K562 (cell line): Measurements from ENCODE around the gene ZNF490. TPM values are rescaled to one million over a fixed set of nuclear protein-coding genes. Genes with fewer than 3 reads are reported as not detected.

Source experiments
- ATAC-seq: fragments of 200-7000 bp; cut with Tn5 transposase; 3 replicates; pipeline ENCODE4 v1.9.1; 2020; ENCODE audit warnings: moderate library complexity
- BruUV-seq: library from RNA; stranded (reverse); fragments of 400-500 nt; replicated peaks from 2 replicates; lab custom pipeline; 2021; lab: Mats Ljungman, UMichigan
- CTCF ChIA-PET: fragments of 300-600 bp; formaldehyde crosslinking; extraction: SDS; loops from one replicate; lab custom pipeline; 2021; ENCODE audit warnings: low intra/inter-chr PET ratio; lab: Yijun Ruan, JAX
- POLR2A ChIA-PET: fragments of 300-600, 350-650 bp; sonication (Branson Sonifier 250); formaldehyde crosslinking; extraction: SDS; loops from one replicate; lab custom pipeline; 2021; ENCODE audit warnings: antibody characterized with exemption, inconsistent platforms; lab: Yijun Ruan, JAX
- DNase-seq, 4 experiments: peaks; one replicate each; pipeline versions ENCODE4 v3.0.0 to v3.0.0-alpha.2; 2011 to 2018; ENCODE audit warnings: low spot score in 3 of 4, mixed read lengths in 3 of 4; ENCODE audit errors: extremely low read depth in 1 of 4
- FAIRE-seq: peaks from 2 replicates; lab custom pipeline; 2011; peaks lifted over from hg19 to GRCh38; lab: Jason Lieb, UNC
- H2AFZ ChIP-seq: 2 replicates; pipeline ENCODE4 v1.6.0; 2011; ENCODE audit warnings: low read depth, low read length, control low read depth, inconsistent platforms
- H3K27ac ChIP-seq: fragments of 200-600 bp; 3 replicates; pipeline ENCODE4 v1.8.0; 2011; ENCODE audit warnings: low read depth, mild to moderate bottlenecking, control low read depth, inconsistent platforms, low read length, moderate library complexity, mixed read lengths; ENCODE audit errors: extremely low read depth
- H3K27me3 ChIP-seq, 2 experiments: fragments of 300-600 bp in 1 of 2; 2 replicates in 1 of 2; 3 replicates in 1 of 2; pipeline versions ENCODE4 v1.6.0 to v1.8.0; 2011; ENCODE audit warnings: inconsistent platforms in 2 of 2, low read length in 2 of 2, mild to moderate bottlenecking in 1 of 2, mixed read lengths in 1 of 2, moderate library complexity in 1 of 2; ENCODE audit not compliant: control insufficient read depth in 2 of 2, insufficient read depth in 2 of 2
- H3K36me3 ChIP-seq: fragments of 300-600 bp; 3 replicates; pipeline ENCODE4 v1.8.0; 2011; ENCODE audit warnings: mild to moderate bottlenecking, low read length, inconsistent platforms; ENCODE audit not compliant: control insufficient read depth, insufficient read depth
- H3K4me1 ChIP-seq, 2 experiments: fragments of 200-600 bp in 1 of 2; replicated peaks in 1 of 2; 2 replicates in 1 of 2; 3 replicates in 1 of 2; pipeline versions ENCODE4 v1.5.1 to v1.8.0; 2011; ENCODE audit warnings: inconsistent platforms in 2 of 2, low read length in 2 of 2, mild to moderate bottlenecking in 1 of 2, mixed read lengths in 1 of 2, moderate library complexity in 1 of 2; ENCODE audit not compliant: control insufficient read depth in 2 of 2, insufficient read depth in 2 of 2
- H3K4me2 ChIP-seq: 2 replicates; pipeline ENCODE4 v1.6.1; 2011; ENCODE audit warnings: low read length, control low read depth, inconsistent platforms, mixed read lengths; ENCODE audit not compliant: insufficient read depth
- H3K4me3 ChIP-seq: fragments of 200-600 bp; sonication (generic), shearing (Covaris generic); 2 replicates; pipeline ENCODE4 v1.5.1; 2016; ENCODE audit warnings: control low read depth, inconsistent platforms
- H3K79me2 ChIP-seq: fragments of 200-600 bp; 3 replicates; pipeline ENCODE4 v1.8.0; 2011; ENCODE audit warnings: low read length, inconsistent platforms; ENCODE audit not compliant: control insufficient read depth, insufficient read depth
- H3K9ac ChIP-seq, 2 experiments: 2 replicates each; pipeline versions ENCODE4 v1.6.0 to v1.6.1; 2011; ENCODE audit warnings: low read depth in 2 of 2, low read length in 2 of 2, control low read depth in 1 of 2, inconsistent platforms in 1 of 2, mild to moderate bottlenecking in 1 of 2, mixed read lengths in 1 of 2; ENCODE audit not compliant: insufficient read depth in 1 of 2
- H3K9me1 ChIP-seq: one replicate; pipeline ENCODE4 v1.6.0; 2011; ENCODE audit warnings: inconsistent platforms, mild to moderate bottlenecking, low read length, moderate library complexity; ENCODE audit not compliant: control insufficient read depth, insufficient read depth
- H3K9me3 ChIP-seq: replicated peaks from 2 replicates; pipeline ENCODE4 v1.5.1; 2011; ENCODE audit warnings: low read depth, low read length, inconsistent platforms; ENCODE audit not compliant: control insufficient read depth, insufficient read depth
- H4K20me1 ChIP-seq: replicated peaks from 2 replicates; pipeline ENCODE4 v1.6.1; 2011; ENCODE audit warnings: low read length, inconsistent platforms, mixed read lengths; ENCODE audit not compliant: control insufficient read depth, insufficient read depth
- HEY1 ChIP-seq: fragments of 250-450 bp; sonication (Bioruptor Pico); IDR thresholded peaks from 2 replicates; pipeline ENCODE4 v1.5.0; 2020; ENCODE audit warnings: mild to moderate bottlenecking, moderate library complexity, borderline replicate concordance
- WGBS: fragments of 100-300 bp; shearing (Covaris generic); methylation state at CpG from one replicate; pipeline ENCODE4 v1.1.6; 2016; ENCODE audit warnings: low coverage, mixed read lengths; ENCODE audit not compliant: insufficient coverage; ENCODE audit errors: missing lambda C conversion rate; 5-methylcytosine and 5-hydroxymethylcytosine counted together
- in situ Hi-C: fragments of 300-500 bp; cut with MboI; formaldehyde crosslinking; loops from 4 replicates; pipeline ENCODE4 v1.15.0; 2018; ENCODE audit warnings: inconsistent platforms, mixed read lengths
- intact Hi-C: fragments of 100-400 bp; cut with micrococcal nuclease; formaldehyde crosslinking; loops from 2 replicates; pipeline ENCODE4 v1.14.2; 2022
- polyA plus RNA-seq, 8 experiments: library from polyadenylated mRNA; depleted of rRNA in 4 of 8; stranded (reverse) in 5 of 8; unstranded in 3 of 8; fragments of >200 nt; fragmentation: Nextera tagmentation in 2 of 8; fragmentation: Illumina TruSeq in 1 of 8; extraction: Ambion mirVana in 2 of 8; extraction: Trizol in 1 of 8; gene quantifications; 2 replicates each; pipeline versions ENCODE4 v1.2.1 to v1.2.3, GENCODE V29; 2011 to 2014; ENCODE audit warnings: inconsistent platforms in 1 of 8, missing spikeins in 1 of 8
- total RNA-seq, 7 experiments: library from RNA; depleted of rRNA in 6 of 7; stranded (reverse); fragments of >200 nt in 6 of 7; fragmentation: Illumina TruSeq in 2 of 7; extraction: Trizol in 2 of 7; gene quantifications; 2 replicates each; pipeline versions ENCODE4 v1.2.1 to v1.2.3, GENCODE V29; 2011 to 2021; ENCODE audit warnings: low replicate concordance in 1 of 7
- TF ChIP-seq, protein P1 (sequence below): sonication (generic); formaldehyde crosslinking; IDR thresholded peaks from 2 replicates; pipeline ENCODE4 v1.8.1; 2023; ENCODE audit warnings: mild to moderate bottlenecking, missing genetic modification reagents

Gene ZNF490
- total and polyA plus RNA-seq, 9 of the 15 experiments (the other 6 are each of a cell fraction or from before 2014, with no cell fraction given): 0.90 to 8.3 (median 4.4) TPM

GRCh38 chr19:12657966-12658365 is 47.4 kb upstream of the ZNF490 start:
- no TSS peak for BruUV-seq
- no peak overlapping the region; a peak in 1 of 4 replicates for H3K9ac ChIP-seq
- ATAC-seq (no peak), DNase-seq (no peak), FAIRE-seq (no peak)
- peaks cover 31% of the 10 kb centered on the region; the same call in 2 of the 3 replicates for H3K36me3 ChIP-seq
- no peak overlapping the region for H3K4me3 ChIP-seq
- intact Hi-C loops (no loop called here), in situ Hi-C loops (no loop called here)
- 0 out of 2 replicates have a peak, but pooled peaks cover 1% of the 10 kb centered on the region for H3K9me3 ChIP-seq
- H3K27ac ChIP-seq: no peak overlapping the region
- peaks cover 0 to 8% of the 10 kb centered on the region in 2 experiments; a peak in 2 of 5 replicates for H3K4me1 ChIP-seq
- H3K79me2 ChIP-seq: no peaks in the 10 kb centered on the region
- WGBS: 97% methylated on average over 19 of the region's 22 CpGs
- CTCF ChIA-PET: interaction anchor here (0.6 kb wide), 1 partner anchor 93 kb away, joined by 3 read pairs; no protein-coding TSS in a partner anchor
- TF ChIP-seq, protein P1, sequence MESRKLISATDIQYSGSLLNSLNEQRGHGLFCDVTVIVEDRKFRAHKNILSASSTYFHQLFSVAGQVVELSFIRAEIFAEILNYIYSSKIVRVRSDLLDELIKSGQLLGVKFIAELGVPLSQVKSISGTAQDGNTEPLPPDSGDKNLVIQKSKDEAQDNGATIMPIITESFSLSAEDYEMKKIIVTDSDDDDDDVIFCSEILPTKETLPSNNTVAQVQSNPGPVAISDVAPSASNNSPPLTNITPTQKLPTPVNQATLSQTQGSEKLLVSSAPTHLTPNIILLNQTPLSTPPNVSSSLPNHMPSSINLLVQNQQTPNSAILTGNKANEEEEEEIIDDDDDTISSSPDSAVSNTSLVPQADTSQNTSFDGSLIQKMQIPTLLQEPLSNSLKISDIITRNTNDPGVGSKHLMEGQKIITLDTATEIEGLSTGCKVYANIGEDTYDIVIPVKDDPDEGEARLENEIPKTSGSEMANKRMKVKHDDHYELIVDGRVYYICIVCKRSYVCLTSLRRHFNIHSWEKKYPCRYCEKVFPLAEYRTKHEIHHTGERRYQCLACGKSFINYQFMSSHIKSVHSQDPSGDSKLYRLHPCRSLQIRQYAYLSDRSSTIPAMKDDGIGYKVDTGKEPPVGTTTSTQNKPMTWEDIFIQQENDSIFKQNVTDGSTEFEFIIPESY: peak; percentile 56
- no peak for TF ChIP-seq HEY1 (CRISPR knock-in tag)
- no peaks in the 10 kb centered on the region for H4K20me1 ChIP-seq
- no peaks in the 10 kb centered on the region for H3K9me1 ChIP-seq
- POLR2A ChIA-PET: no interaction called here
- no peak overlapping the region for H3K4me2 ChIP-seq
- no peaks in the 10 kb centered on the region for H3K27me3 ChIP-seq
- H2AFZ ChIP-seq: no peak overlapping the region
